Activated T-helper 17 cell treated with anti-CD3 and anti-CD28 coated beads, Interleukin-2, amount 50 U/mL, for 72 hours (primary cell): Measurements from ENCODE around the gene THBS2. TPM values are rescaled to one million over a fixed set of nuclear protein-coding genes. Genes with fewer than 3 reads are reported as not detected.
"Not testable (repeated sequence)": the region's sequence is repeated elsewhere in the genome, so short reads cannot be mapped to it uniquely, and the experiment has no call there.

Experiments
- ATAC-seq: fragments of 150-1000 bp; cut with Tn5 transposase; replicated peaks from 2 replicates; pipeline ENCODE4 v1.10.0; 2021; ENCODE audit warnings: mild to moderate bottlenecking, moderate library complexity
- H3K27ac Mint-ChIP-seq: one replicate; pipeline ENCODE4 v1.8.0; 2022; ENCODE audit warnings: mixed read lengths
- H3K27me3 Mint-ChIP-seq: one replicate; pipeline ENCODE4 v1.8.0; 2022; ENCODE audit warnings: mixed read lengths
- H3K36me3 Mint-ChIP-seq: one replicate; pipeline ENCODE4 v1.8.0; 2022; ENCODE audit warnings: low read depth, mild to moderate bottlenecking, mixed read lengths
- H3K4me1 Mint-ChIP-seq: one replicate; pipeline ENCODE4 v1.8.0; 2022; ENCODE audit warnings: mixed read lengths
- H3K4me3 Mint-ChIP-seq: one replicate; pipeline ENCODE4 v1.8.0; 2022; ENCODE audit warnings: mild to moderate bottlenecking, mixed read lengths
- H3K9me3 Mint-ChIP-seq: one replicate; pipeline ENCODE4 v1.8.0; 2022; ENCODE audit warnings: mixed read lengths
- total RNA-seq, 2 donors: library from RNA; stranded (reverse); gene quantifications; one replicate each; pipeline ENCODE4 v1.2.3, GENCODE V29; 2022

The THBS2 gene
- total RNA-seq, 2 donors from 2014 or later, result not detected

DNA sequence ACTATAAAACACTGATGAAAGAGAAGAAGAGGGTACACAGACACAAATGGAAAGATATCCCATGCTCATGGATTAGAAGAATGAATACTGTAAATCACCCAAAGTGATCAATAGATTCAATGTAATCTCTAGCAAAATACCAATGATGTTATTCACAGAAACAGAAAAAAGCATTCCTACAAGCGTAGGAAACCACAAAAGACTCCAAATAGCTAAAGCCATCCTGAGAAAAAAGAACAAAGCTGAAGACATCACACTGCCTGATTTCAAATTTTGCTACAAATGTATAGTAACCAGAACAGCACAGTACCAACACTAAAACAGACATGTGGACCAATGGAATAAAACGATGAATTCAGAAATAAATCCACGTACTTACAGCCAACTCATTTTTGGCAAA lies 43.0 kb downstream of the THBS2 start:
- Mint-ChIP-seq H3K27ac (no peak overlapping the region), H3K4me1 (peaks cover 9% of the 10 kb centered on the region), H3K9me3 (peaks cover 17% of the 10 kb centered on the region), H3K27me3 (peaks cover 4% of the 10 kb centered on the region), H3K4me3 (no peak overlapping the region), H3K36me3 (no peaks in the 10 kb centered on the region)
- ATAC-seq, result no peak

DNA sequence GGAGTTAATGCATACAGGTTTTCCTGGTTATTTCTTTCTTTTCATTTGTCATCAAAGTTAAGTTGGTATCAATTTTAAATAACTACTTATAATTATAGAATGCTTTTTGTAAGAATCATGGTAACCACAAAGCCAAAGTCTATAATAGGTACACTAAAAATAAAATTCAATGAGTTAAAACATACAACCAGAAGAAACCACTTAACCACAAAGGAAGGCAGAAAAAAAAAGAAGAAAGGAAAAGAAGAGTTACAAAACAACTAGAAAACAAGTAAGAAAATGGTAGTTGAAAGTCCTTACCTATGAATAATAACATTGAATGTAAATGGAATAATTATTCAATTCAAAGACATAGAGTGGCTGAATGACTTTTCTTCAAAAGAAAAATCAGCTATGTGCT lies 45.6 kb downstream of the THBS2 start:
- H3K4me3 Mint-ChIP-seq, result no peak overlapping the region
- peaks cover 17% of the 10 kb centered on the region for H3K9me3 Mint-ChIP-seq
- no peaks in the 10 kb centered on the region for H3K36me3 Mint-ChIP-seq
- peaks cover 4% of the 10 kb centered on the region for H3K27me3 Mint-ChIP-seq
- no peak for ATAC-seq
- peaks cover 6% of the 10 kb centered on the region for H3K4me1 Mint-ChIP-seq
- no peak overlapping the region for H3K27ac Mint-ChIP-seq

DNA sequence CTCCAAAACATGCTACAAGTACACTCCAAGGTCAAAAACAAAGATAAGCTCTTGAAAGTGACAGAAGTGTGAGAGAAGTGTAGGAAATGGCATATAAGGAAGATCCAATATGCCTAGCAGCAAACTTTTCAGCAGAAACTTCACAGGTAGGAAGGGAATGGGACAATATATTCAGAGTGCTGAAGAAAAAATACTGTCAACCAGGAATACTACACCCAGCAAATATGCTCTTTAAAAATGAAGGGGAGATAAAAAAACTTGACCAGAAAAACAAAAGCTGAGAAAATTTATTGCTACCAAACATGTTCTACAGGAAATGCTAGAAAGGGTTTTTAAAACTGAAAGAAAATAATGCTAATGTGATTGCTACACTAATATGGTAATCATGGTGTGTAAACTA lies 46.2 kb downstream of the THBS2 start:
- H3K9me3 Mint-ChIP-seq, result peaks cover 17% of the 10 kb centered on the region
- H3K27me3 Mint-ChIP-seq, result peaks cover 4% of the 10 kb centered on the region
- no peak overlapping the region for H3K4me3 Mint-ChIP-seq
- no peaks in the 10 kb centered on the region for H3K36me3 Mint-ChIP-seq
- no peak overlapping the region for H3K27ac Mint-ChIP-seq
- H3K4me1 Mint-ChIP-seq, result peaks cover 6% of the 10 kb centered on the region
- ATAC-seq, result no peak

DNA sequence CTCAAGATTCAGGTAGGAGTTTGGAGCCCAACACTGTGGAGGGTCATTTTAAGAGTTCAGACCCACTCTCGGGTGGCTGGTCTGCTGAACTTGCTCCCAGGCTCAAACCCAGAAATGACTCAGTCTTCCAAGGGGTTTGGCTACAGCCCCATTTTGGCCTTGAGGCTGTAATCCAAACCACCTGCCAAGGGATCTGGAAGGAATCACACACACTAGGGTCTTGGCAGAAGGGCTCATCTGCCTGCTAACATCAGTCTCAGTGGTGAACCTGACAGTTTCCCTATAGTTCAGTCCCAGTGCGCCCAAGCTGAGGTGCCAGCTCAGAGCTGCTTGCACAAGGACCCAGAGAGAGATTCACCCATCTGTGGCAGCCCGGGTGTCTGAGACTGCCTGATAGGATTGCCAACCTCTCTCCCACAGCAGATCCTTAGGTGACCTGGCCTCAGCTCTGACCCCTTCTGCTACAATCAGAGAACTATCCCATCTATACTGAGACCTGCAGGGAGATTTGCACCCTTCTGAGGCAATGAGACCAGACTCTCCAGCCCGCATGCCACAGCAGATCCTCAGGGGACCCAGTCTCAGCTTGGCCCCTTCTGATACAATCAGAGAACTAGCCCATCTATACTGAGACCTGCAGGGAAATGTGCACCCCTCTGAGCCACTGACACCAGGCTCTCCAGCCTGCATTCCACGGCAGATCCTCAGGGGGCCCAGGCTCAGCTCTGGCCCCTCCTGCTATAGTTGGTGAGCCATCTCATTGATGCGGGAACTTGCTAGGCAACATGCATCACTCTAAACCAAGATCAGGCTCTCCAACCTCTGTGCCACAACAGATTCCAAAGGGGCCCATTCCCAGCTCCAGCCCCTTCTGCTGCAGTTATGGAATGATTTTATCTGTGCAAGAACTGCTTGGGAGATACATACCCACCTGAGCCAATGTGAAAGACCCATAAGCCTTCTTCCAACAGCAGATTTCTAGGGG lies 48.2 kb downstream of the THBS2 start:
- H3K4me1 Mint-ChIP-seq, result no peaks in the 10 kb centered on the region
- H3K27ac Mint-ChIP-seq, result no peak overlapping the region
- no peak overlapping the region for H3K4me3 Mint-ChIP-seq
- H3K9me3 Mint-ChIP-seq, result peaks cover 12% of the 10 kb centered on the region
- no peak for ATAC-seq
- H3K36me3 Mint-ChIP-seq, result no peaks in the 10 kb centered on the region
- peaks cover 4% of the 10 kb centered on the region for H3K27me3 Mint-ChIP-seq

DNA sequence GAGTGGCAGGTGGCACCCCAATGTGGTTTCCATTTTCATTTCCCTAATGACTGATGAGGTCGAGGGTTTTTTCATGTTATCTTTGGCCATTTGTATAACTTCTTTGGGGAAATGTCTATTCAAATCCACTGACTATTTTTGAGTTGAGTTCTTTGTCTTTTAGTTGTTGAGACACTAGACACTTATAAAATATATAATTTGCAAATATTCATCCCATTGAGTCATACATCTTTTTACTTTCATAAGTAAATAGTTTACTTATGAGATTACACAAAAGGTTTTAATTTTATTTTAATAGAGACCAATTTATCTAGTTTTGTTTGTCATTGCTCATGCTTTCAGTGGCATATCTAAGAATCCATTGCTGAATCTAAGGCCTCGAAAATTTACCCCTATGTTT lies 49.5 kb downstream of the THBS2 start:
- Mint-ChIP-seq H3K9me3 (peaks cover 12% of the 10 kb centered on the region), H3K4me1 (no peaks in the 10 kb centered on the region), H3K4me3 (no peak overlapping the region), H3K36me3 (no peaks in the 10 kb centered on the region), H3K27ac (no peak overlapping the region), H3K27me3 (peaks cover 4% of the 10 kb centered on the region)
- ATAC-seq, result no peak

DNA sequence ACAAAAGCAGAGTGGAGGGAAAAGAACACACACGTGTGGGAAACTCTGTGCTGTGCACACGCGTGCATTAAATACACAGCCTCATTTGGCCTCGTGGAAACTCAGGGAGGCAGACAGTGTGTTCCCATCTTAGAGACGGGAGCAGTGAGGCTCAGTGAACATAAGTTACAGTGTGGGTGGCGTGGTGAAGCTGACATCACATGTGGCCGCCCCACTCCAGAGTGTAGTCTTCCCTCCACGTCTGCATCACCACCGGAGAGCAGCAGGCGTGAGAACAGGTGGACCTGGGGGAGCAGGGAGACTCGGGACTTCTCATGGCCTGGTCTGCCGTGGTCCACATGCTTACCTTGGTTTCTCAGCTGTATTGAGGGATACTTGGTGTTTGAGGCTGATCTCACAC lies 51.7 kb downstream of the THBS2 start:
- Mint-ChIP-seq H3K36me3 (no peaks in the 10 kb centered on the region), H3K4me3 (no peak overlapping the region), H3K27ac (no peak overlapping the region), H3K9me3 (peaks cover 7% of the 10 kb centered on the region), H3K27me3 (peaks cover 4% of the 10 kb centered on the region), H3K4me1 (no peaks in the 10 kb centered on the region)
- ATAC-seq, result no peak

DNA sequence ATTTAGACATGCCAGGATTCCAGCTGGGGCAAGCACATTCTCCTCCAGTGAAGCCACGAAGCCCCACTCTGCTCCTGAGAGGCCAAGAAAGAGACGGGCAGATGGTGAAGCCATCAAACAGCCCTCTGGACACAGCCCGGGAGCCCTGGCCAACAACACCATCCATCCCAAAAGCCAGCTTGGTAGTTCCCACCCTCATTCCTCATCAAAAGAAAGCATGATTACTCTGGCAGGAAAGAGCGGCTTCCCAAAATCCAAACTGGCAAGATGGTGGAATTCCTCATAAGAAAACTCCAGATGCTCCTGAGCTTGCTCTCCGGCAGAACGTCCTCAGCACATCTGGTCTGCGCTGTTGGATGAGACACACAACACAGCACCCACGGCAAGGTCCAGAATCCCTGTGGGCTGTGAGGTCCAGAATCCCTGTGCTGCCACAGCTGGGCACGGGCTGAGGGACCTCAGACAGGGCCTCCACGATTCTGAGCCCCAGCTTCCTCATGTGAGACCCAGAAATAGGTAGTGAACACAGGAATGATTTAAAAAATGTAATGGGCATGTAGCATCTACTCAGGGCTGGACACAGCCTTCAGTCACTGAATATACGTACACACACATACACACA lies 52.6 kb downstream of the THBS2 start:
- Mint-ChIP-seq H3K27me3 (no peaks in the 10 kb centered on the region), H3K27ac (no peak overlapping the region), H3K4me1 (no peaks in the 10 kb centered on the region), H3K36me3 (no peaks in the 10 kb centered on the region), H3K9me3 (no peaks in the 10 kb centered on the region), H3K4me3 (no peak overlapping the region)
- no peak for ATAC-seq

DNA sequence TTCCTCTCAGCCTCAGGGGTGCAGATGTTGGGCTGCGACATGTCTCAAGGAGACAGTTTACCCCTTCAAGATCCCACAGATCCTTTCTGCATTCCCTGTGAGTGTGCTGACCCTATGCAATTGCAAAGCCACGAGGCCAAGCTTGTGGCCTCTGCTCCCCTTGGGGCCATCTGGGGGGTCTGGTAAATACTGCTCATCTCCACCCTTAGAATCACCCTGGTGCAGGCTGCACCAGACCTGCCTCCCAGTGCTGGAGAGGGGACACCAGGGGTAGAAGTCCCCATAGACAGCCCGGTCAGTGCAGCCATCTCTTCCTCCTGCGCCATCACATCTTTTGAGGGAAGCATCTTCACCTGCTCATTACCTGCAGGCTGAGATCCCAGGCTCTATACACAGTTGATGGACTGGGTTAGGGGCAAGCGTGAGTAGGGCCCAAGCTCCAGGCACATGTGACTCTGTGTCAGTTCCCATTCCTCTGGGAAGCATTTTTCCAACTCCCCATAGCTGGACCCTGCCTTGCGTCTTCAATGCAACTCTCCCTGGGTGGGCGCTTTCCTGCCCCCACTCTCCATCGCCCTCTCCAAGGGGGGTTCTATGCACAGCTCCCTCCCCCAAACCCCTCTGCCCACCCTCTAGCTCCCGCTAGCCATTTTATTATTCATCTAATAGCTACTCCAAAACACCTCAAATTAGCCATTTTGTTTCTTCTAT lies 53.9 kb downstream of the THBS2 start:
- Mint-ChIP-seq H3K27me3 (no peaks in the 10 kb centered on the region), H3K27ac (no peak overlapping the region), H3K9me3 (no peaks in the 10 kb centered on the region), H3K36me3 (no peaks in the 10 kb centered on the region), H3K4me3 (no peak overlapping the region), H3K4me1 (no peaks in the 10 kb centered on the region)
- ATAC-seq, result no peak

DNA sequence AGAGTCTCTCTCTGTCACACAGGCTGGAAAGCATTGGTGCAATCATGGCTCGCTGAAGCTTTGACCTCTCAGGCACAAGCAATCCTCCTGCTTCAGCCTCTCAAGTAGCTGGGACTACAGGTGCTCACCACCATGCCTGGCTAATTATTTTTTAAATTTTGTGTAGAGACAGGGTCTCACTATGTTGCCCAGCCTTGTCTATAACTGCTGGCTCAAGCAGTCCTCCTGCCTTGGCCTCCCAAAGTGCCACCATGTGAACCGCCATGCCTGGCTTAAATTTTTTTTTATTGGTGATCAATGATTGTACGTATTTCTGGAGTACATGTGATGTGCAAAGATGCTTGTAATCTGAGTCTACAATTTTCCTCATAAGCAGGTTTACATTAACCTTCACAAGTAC lies 54.8 kb downstream of the THBS2 start:
- no peak overlapping the region for H3K27ac Mint-ChIP-seq
- no peaks in the 10 kb centered on the region for H3K27me3 Mint-ChIP-seq
- ATAC-seq, result no peak
- no peak overlapping the region for H3K4me3 Mint-ChIP-seq
- no peaks in the 10 kb centered on the region for H3K36me3 Mint-ChIP-seq
- H3K9me3 Mint-ChIP-seq, result no peaks in the 10 kb centered on the region
- H3K4me1 Mint-ChIP-seq, result no peaks in the 10 kb centered on the region

DNA sequence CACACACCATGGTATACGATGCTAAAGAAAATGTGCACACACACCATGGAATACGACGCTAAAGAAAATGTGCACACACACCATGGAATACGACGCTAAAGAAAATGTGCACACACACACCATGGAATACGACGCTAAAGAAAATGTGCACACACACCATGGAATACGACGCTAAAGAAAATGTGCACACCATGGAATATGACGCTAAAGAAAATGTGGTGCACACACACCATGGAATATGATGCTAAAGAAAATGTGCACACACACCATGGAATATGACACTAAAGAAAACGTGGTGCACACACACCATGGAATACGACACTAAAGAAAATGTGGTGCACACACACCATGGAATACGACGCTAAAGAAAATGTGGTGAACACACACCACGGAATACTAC lies 55.7 kb downstream of the THBS2 start:
- not testable (repeated sequence) for H3K27me3 Mint-ChIP-seq, H3K4me1 Mint-ChIP-seq, H3K36me3 Mint-ChIP-seq, H3K9me3 Mint-ChIP-seq, ATAC-seq, H3K4me3 Mint-ChIP-seq, H3K27ac Mint-ChIP-seq

DNA sequence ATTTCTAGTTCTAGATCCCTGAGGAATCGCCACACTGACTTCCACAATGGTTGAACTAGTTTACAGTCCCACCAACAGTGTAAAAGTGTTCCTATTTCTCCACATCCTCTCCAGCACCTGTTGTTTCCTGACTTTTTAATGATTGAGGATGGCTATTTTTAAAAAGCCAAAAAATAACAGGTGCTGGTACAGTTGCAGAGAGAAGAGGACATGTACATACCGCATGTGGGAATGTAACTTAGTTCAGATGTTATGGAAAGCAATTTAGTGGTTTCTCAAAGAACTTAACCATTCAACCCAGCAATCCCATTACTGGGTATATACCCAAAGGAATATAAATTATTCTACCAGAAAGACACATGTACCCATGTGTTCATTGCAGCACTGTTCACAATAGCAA lies 57.4 kb downstream of the THBS2 start:
- H3K4me1 Mint-ChIP-seq, H3K27me3 Mint-ChIP-seq: not testable (repeated sequence)

DNA sequence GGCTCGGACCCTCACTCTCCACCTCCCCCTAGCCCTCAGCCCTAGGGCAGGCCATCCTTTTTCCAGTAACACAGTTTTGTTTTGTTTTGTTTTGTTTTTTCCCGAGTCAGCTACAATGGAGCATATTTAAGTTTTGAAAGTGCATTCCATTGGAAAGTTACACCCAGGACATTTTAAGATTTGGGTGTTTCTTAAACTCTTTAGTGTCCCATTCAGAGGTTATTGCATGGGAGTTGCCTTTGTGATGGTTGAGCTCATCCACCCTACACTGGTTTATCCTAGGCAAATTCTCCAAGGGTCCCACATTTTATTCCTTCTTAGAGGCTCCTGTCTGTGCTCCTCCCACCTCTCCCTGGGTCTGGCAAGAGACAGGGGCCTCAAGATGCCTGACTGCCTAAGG lies 58.9 kb downstream of the THBS2 start:
- H3K4me1 Mint-ChIP-seq, result no peaks in the 10 kb centered on the region
- no peaks in the 10 kb centered on the region for H3K36me3 Mint-ChIP-seq

More for the DNA sequence above, 57.4 kb downstream of the THBS2 start:
- H3K9me3 Mint-ChIP-seq, H3K27ac Mint-ChIP-seq, ATAC-seq, H3K4me3 Mint-ChIP-seq, H3K36me3 Mint-ChIP-seq: not testable (repeated sequence)

DNA sequence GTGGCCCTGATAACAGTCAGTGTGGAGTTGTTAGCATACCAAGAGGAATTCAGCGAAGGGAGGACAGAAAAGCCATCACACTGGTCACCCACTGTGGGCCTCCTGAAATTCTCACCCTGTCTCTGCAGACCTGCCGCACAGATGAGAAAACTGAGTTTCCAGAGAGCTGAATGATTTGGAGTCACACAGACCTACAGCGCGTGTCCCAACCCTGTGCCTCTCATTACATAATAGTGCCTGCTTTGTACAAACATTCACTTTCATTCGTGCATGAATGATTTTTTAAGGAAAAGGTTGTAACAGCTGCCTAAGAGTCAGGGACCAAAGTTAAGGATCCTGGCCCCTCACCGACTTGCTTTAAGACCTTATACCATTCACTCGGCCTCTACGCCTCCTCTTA lies 62.7 kb downstream of the THBS2 start:
- Mint-ChIP-seq H3K9me3 (no peaks in the 10 kb centered on the region), H3K27ac (no peak overlapping the region), H3K36me3 (no peaks in the 10 kb centered on the region), H3K4me1 (no peaks in the 10 kb centered on the region), H3K4me3 (no peak overlapping the region), H3K27me3 (peaks cover 8% of the 10 kb centered on the region)
- no peak for ATAC-seq

More for the DNA sequence above, 58.9 kb downstream of the THBS2 start:
- no peaks in the 10 kb centered on the region for H3K9me3 Mint-ChIP-seq
- no peak for ATAC-seq
- peaks cover 8% of the 10 kb centered on the region for H3K27me3 Mint-ChIP-seq
- H3K27ac Mint-ChIP-seq, result no peak overlapping the region
- no peak overlapping the region for H3K4me3 Mint-ChIP-seq

DNA sequence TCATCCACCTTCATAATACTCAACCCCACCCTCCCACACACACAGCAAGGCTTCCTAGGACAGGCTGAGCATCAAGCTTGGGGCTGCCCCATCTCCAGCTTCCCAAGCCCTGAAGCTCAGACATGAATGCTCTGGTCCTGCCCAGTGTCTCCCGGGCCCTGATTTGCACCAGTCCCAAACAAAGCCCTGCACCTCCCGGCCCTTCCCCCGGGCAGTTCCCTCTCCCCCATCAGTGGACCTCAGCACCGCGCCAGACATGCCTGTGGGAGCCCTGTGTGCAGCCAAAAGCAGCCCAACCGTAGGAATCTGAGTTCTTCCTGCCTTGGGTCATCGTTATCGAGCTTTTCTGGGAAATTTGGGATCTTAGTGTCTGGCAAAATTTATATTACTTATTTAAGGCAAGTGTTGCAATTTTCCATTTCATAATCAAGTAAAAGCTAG lies 63.5 kb downstream of the THBS2 start:
- Mint-ChIP-seq H3K9me3 (no peaks in the 10 kb centered on the region), H3K27ac (no peak overlapping the region), H3K36me3 (no peaks in the 10 kb centered on the region), H3K27me3 (peaks cover 8% of the 10 kb centered on the region), H3K4me3 (no peak overlapping the region), H3K4me1 (no peaks in the 10 kb centered on the region)
- ATAC-seq, result no peak

DNA sequence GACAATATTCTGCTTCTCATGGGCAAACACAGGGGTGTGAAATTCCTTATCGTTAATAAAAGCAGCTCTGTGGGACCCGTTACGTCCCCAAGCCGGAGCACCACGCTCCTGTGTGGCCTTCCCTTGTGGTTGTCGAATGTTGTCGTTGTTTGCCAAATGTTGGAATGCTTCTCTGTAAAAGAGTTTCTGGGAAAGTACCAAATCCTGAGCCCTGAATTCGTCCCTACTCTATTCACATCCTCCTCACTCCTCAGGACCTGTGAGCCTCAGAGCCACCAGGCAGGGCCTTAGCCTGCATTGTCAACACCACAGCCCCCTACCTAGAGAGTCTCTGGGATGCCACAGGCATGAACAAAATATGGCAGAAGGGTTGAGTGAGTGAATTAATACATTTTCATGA lies 64.0 kb downstream of the THBS2 start:
- peaks cover 8% of the 10 kb centered on the region for H3K27me3 Mint-ChIP-seq
- ATAC-seq, result no peak
- H3K4me1 Mint-ChIP-seq, result no peaks in the 10 kb centered on the region
- H3K36me3 Mint-ChIP-seq, result no peaks in the 10 kb centered on the region
- H3K4me3 Mint-ChIP-seq, result no peak overlapping the region
- H3K9me3 Mint-ChIP-seq, result no peaks in the 10 kb centered on the region
- H3K27ac Mint-ChIP-seq, result no peak overlapping the region
